Nephron (organoid): ENCODE measurements around the gene PLEKHA5.

Experiments
- H3K27ac Mint-ChIP-seq, 3 experiments: 2 replicates each; pipeline ENCODE4 v1.8.0; 2020; ENCODE audit warnings: mixed read lengths in 3 of 3, mild to moderate bottlenecking in 2 of 3, moderate library complexity in 1 of 3
- H3K27me3 Mint-ChIP-seq: 2 replicates; pipeline ENCODE4 v1.8.0; 2021; ENCODE audit warnings: low read depth, mild to moderate bottlenecking, moderate library complexity, mixed read lengths
- H3K36me3 Mint-ChIP-seq: 2 replicates; pipeline ENCODE4 v1.8.0; 2020; ENCODE audit warnings: low read depth, mixed read lengths
- H3K4me1 Mint-ChIP-seq: 2 replicates; pipeline ENCODE4 v1.8.0; 2020; ENCODE audit warnings: mixed read lengths
- H3K4me3 Mint-ChIP-seq, 3 experiments: 2 replicates each; pipeline ENCODE4 v1.8.0; 2020; ENCODE audit warnings: mild to moderate bottlenecking in 3 of 3, mixed read lengths in 3 of 3, moderate library complexity in 2 of 3
- H3K9me3 Mint-ChIP-seq: 2 replicates; pipeline ENCODE4 v1.8.0; 2020; ENCODE audit warnings: mixed read lengths
- TF ChIP-seq, protein P1 (sequence below), 3 experiments: fragments of 200-600 bp; sonication (generic); IDR thresholded peaks; one replicate each; pipeline ENCODE4 v1.5.0; 2021; ENCODE audit warnings: antibody characterized with exemption in 3 of 3; ENCODE audit not compliant: unreplicated experiment in 3 of 3

PLEKHA5 gene

DNA sequence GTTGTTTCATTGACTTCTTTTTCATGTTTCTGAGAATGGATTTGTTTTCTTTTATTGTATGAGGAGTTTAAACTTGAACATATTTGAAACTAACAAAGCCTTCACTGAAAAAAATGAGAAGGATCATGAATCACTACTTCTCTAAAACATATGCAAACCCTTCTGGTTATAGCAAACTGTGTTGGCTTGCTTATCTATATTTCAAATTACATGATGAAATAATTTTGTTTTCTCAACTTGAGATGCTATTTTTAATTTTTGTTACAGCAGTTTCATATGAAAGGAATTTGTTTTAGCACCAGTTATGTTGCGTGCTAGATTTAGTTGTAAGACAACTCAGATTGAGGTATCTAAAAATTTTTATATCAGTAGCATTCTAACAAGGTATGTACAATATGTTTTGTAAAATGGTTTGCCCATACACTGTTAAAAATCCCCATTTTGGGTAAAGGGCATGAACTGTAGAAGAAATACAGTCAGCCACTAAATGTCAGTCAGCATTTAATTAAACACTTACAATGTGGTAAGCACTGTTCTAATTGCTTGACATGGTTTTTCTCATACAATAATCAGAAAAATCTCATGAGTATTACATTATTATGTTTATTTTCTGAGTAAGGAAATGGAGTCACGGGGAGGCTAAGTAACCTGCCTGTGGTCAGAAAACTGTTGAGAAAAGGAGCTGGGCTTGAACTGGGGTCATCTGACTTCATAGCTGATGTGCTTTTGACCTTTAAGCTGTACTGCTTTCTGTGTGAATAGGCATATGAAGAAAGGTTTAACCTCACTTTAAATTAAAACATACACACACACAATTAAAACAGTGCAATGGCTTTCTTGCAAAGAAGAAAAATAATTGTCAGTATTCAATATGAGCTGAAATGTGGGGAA lies 105.7 kb downstream of the PLEKHA5 start:
- Mint-ChIP-seq H3K4me1 (peaks cover 57% of the 10 kb centered on the region), H3K27me3 (no peaks in the 10 kb centered on the region), H3K36me3 (peaks cover 6% of the 10 kb centered on the region), H3K27ac (peak overlapping the region; percentile 87 to 93 (median 88)), H3K9me3 (no peaks in the 10 kb centered on the region), H3K4me3 (peak overlapping the region in 1 of 3 experiments; percentile 16)
- TF ChIP-seq, protein P1, sequence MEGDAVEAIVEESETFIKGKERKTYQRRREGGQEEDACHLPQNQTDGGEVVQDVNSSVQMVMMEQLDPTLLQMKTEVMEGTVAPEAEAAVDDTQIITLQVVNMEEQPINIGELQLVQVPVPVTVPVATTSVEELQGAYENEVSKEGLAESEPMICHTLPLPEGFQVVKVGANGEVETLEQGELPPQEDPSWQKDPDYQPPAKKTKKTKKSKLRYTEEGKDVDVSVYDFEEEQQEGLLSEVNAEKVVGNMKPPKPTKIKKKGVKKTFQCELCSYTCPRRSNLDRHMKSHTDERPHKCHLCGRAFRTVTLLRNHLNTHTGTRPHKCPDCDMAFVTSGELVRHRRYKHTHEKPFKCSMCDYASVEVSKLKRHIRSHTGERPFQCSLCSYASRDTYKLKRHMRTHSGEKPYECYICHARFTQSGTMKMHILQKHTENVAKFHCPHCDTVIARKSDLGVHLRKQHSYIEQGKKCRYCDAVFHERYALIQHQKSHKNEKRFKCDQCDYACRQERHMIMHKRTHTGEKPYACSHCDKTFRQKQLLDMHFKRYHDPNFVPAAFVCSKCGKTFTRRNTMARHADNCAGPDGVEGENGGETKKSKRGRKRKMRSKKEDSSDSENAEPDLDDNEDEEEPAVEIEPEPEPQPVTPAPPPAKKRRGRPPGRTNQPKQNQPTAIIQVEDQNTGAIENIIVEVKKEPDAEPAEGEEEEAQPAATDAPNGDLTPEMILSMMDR (IDR thresholded peaks at IDR 0.05; ENCODE audit: unreplicated experiment in 3 of 3) = no peak

DNA sequence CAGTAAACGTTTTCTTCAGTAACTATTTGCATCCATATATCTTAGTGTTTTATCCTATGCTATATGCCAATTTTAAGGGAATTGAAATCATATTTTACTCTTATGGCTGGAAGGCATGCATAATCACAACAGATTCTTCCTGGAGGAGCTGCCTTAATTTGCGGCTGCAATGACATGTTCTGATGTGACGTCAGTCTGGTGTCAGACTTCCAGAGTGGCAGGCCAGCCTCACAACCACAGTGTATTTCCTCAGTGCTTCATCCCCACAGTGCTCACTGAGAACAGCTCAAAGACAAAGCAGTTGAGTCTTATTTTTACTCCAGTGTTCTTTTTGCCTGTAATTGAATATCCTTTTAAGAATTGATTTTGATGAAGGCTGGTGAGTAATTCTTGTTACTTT lies 107.1 kb downstream of the PLEKHA5 start:
- H3K9me3 Mint-ChIP-seq = no peaks in the 10 kb centered on the region
- H3K4me1 Mint-ChIP-seq = peaks cover 64% of the 10 kb centered on the region
- no peak overlapping the region for H3K4me3 Mint-ChIP-seq
- TF ChIP-seq, protein P1 (IDR thresholded peaks at IDR 0.05; ENCODE audit: unreplicated experiment in 3 of 3) = no peak
- H3K27ac Mint-ChIP-seq = peak overlapping the region in 2 of 3 experiments; percentile 52 to 88
- H3K36me3 Mint-ChIP-seq = no peaks in the 10 kb centered on the region
- no peaks in the 10 kb centered on the region for H3K27me3 Mint-ChIP-seq

DNA sequence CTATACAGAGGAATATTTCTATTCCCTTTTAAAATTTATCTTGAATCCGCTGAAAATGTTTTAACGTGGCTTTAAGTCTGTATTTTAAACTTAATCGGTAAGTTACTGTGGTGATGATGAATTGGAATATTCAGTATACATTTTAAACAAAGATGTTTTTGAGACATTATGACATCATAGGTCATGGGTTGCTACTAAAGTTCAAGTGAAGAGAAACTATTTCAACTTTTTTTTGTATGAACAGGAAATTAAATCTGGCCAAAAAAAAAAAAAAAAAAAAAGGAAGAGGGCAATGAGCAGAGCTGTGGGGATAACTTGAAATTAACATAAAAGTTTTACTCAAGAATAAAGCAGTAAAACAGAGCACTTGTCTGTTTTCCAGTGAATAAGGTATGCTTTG lies 109.0 kb downstream of the PLEKHA5 start:
- no peaks in the 10 kb centered on the region for H3K9me3 Mint-ChIP-seq
- H3K36me3 Mint-ChIP-seq = no peaks in the 10 kb centered on the region
- H3K27ac Mint-ChIP-seq = peak overlapping the region in 1 of 3 experiments; percentile 41
- no peaks in the 10 kb centered on the region for H3K27me3 Mint-ChIP-seq
- TF ChIP-seq, protein P1 (IDR thresholded peaks at IDR 0.05; ENCODE audit: unreplicated experiment in 3 of 3) = no peak
- H3K4me3 Mint-ChIP-seq = peak overlapping the region in 1 of 3 experiments; percentile 12
- H3K4me1 Mint-ChIP-seq = peaks cover 64% of the 10 kb centered on the region

DNA sequence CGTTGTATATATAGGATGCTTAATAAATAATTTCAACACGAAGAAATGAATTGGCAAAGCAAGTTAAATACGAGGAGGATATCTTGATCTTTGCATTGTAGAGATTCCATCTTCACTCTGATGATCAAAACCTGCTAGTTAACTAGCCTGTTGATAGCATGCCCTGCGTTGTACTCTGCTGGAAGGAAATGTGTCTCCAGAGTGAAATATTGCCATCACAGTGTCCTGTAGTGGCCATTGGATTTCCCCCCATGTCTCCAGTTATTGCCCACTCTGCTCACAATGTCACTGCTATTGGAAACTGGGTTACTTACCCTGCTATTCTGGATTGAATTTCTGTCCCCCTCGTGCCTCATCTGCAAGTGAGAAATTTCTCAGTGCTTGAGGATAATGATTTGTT lies 109.6 kb downstream of the PLEKHA5 start:
- Mint-ChIP-seq H3K27me3 (no peaks in the 10 kb centered on the region), H3K27ac (peak overlapping the region in 2 of 3 experiments; percentile 41 to 45), H3K4me3 (no peak overlapping the region), H3K4me1 (peaks cover 59% of the 10 kb centered on the region), H3K9me3 (no peaks in the 10 kb centered on the region), H3K36me3 (no peaks in the 10 kb centered on the region)
- TF ChIP-seq, protein P1 (IDR thresholded peaks at IDR 0.05; ENCODE audit: unreplicated experiment in 3 of 3) = no peak

DNA sequence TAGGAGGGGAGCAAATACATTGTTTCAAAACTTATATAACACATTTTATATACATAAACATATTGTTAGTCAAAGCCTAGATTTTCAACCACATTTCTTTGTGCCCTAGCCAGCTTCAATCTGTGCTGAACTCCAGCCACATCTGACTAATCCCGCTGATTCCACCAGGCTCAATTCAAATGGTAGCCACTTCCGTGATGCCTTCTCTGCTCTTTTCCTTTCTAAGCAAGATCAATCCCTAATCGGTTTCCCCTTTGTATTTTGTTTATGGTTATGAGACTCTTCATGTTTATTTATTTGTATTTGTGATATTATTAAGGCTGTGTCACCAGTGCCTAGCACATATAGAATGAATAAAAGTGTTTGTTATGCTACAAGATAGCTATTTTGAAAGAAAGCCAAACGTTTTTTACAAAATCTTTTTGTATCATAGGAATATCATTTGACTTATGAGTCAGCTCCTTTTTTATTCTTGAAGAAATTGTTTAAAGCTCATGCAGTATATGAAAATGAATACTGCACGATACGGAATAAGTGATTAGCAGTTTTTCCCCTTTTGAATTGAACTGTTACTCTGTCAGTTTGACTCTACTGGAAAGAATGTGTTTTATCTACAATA lies 110.2 kb downstream of the PLEKHA5 start:
- H3K36me3 Mint-ChIP-seq = no peaks in the 10 kb centered on the region
- H3K4me3 Mint-ChIP-seq = no peak overlapping the region
- no peaks in the 10 kb centered on the region for H3K9me3 Mint-ChIP-seq
- no peaks in the 10 kb centered on the region for H3K27me3 Mint-ChIP-seq
- TF ChIP-seq, protein P1 (IDR thresholded peaks at IDR 0.05; ENCODE audit: unreplicated experiment in 3 of 3) = no peak
- H3K4me1 Mint-ChIP-seq = peaks cover 52% of the 10 kb centered on the region
- H3K27ac Mint-ChIP-seq = peak overlapping the region in 2 of 3 experiments; percentile 45 to 69
